Osteoblast (primary cell): ENCODE results near the gene ZFHX3. TPM values are rescaled to one million over a fixed set of nuclear protein-coding genes. Genes with fewer than 3 reads are reported as not detected.
"Not testable (repeated sequence)": the region's sequence is repeated elsewhere in the genome, so short reads cannot be mapped to it uniquely, and the experiment has no call there.

Experiments
- DNase-seq: peaks from one replicate; pipeline ENCODE4 v3.0.0; 2011; ENCODE audit warnings: low spot score, mixed read lengths; ENCODE audit not compliant: insufficient read length; ENCODE audit errors: missing footprints
- H2AFZ ChIP-seq: 2 replicates; pipeline ENCODE4 v1.6.0; 2011; ENCODE audit warnings: mild to moderate bottlenecking, low read length
- H3K27ac ChIP-seq: 2 replicates; pipeline ENCODE4 v1.5.1; 2011; ENCODE audit warnings: mild to moderate bottlenecking, low read depth, low read length, moderate library complexity
- H3K27me3 ChIP-seq: 2 replicates; pipeline ENCODE4 v1.6.0; 2012; ENCODE audit warnings: mild to moderate bottlenecking, control low read depth, inconsistent platforms, low read length, moderate library complexity; ENCODE audit not compliant: insufficient read depth
- H3K36me3 ChIP-seq: 2 replicates; pipeline ENCODE4 v1.5.1; 2011; ENCODE audit warnings: mild to moderate bottlenecking, low read length, control low read depth, moderate library complexity; ENCODE audit not compliant: insufficient read depth
- H3K4me1 ChIP-seq: 2 replicates; pipeline ENCODE4 v1.5.1; 2011; ENCODE audit warnings: mild to moderate bottlenecking, low read length, control low read depth, moderate library complexity; ENCODE audit not compliant: insufficient read depth
- H3K4me2 ChIP-seq: 2 replicates; pipeline ENCODE4 v1.6.0; 2011; ENCODE audit warnings: mild to moderate bottlenecking, low read length; ENCODE audit not compliant: insufficient read depth
- H3K4me3 ChIP-seq: fragments of 200-600 bp; sonication (generic); 3 replicates; pipeline ENCODE4 v1.5.1; 2012; ENCODE audit warnings: mild to moderate bottlenecking, low read length, inconsistent platforms; ENCODE audit not compliant: insufficient read depth
- H3K79me2 ChIP-seq: 2 replicates; pipeline ENCODE4 v1.6.0; 2012; ENCODE audit warnings: mild to moderate bottlenecking, low read length, control low read depth, inconsistent platforms; ENCODE audit not compliant: insufficient read depth
- H3K9me3 ChIP-seq: 2 replicates; pipeline ENCODE4 v1.5.1; 2011; ENCODE audit warnings: low read depth, low read length, control low read depth
- H4K20me1 ChIP-seq: 2 replicates; pipeline ENCODE4 v1.6.0; 2012; ENCODE audit warnings: mild to moderate bottlenecking, low read length, control low read depth; ENCODE audit not compliant: insufficient read depth
- total RNA-seq: library from RNA; depleted of rRNA; stranded (reverse); fragments of >200 nt; gene quantifications from 2 replicates; pipeline ENCODE4 v1.2.3, GENCODE V29; 2012
- TF ChIP-seq, protein P1 (sequence below): IDR thresholded peaks from 2 replicates; pipeline ENCODE4 v1.5.1; 2011; ENCODE audit warnings: mild to moderate bottlenecking, low read depth, low read length, moderate library complexity; ENCODE audit errors: extremely low read depth

ZFHX3 gene
- total RNA-seq, 1 donor = 14.5 TPM

DNA sequence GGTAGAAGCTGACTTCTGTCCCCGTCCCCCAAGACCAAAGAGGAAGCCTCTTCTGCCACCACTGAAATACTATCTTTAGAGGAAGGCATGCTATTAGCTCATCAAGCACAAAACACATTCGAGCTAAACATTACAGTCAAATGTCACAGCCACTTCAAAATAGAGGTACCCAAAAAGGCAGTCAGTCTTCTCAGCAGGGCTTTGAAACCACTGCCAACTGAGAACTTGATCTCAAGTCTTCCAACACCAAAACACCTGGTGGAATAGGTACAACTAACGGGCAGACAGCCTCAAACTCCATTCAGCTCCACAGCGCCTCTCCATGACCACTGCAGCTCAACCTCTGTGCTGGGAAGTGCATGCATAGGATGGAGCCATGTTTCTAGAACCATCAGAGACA, 36.0 kb downstream of the ZFHX3 start:
- DNase-seq = peak; percentile 68
- Histone ChIP-seq H2AFZ (no peak overlapping the region), H3K4me2 (no peak overlapping the region), H3K79me2 (peaks cover 96% of the 10 kb centered on the region), H4K20me1 (peaks cover 63% of the 10 kb centered on the region), H3K9me3 (no peaks in the 10 kb centered on the region), H3K27ac (no peak overlapping the region), H3K4me1 (peaks cover 5% of the 10 kb centered on the region), H3K4me3 (no peak overlapping the region), H3K36me3 (no peaks in the 10 kb centered on the region), H3K27me3 (no peaks in the 10 kb centered on the region)
- TF ChIP-seq, protein P1, sequence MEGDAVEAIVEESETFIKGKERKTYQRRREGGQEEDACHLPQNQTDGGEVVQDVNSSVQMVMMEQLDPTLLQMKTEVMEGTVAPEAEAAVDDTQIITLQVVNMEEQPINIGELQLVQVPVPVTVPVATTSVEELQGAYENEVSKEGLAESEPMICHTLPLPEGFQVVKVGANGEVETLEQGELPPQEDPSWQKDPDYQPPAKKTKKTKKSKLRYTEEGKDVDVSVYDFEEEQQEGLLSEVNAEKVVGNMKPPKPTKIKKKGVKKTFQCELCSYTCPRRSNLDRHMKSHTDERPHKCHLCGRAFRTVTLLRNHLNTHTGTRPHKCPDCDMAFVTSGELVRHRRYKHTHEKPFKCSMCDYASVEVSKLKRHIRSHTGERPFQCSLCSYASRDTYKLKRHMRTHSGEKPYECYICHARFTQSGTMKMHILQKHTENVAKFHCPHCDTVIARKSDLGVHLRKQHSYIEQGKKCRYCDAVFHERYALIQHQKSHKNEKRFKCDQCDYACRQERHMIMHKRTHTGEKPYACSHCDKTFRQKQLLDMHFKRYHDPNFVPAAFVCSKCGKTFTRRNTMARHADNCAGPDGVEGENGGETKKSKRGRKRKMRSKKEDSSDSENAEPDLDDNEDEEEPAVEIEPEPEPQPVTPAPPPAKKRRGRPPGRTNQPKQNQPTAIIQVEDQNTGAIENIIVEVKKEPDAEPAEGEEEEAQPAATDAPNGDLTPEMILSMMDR = no peak

DNA sequence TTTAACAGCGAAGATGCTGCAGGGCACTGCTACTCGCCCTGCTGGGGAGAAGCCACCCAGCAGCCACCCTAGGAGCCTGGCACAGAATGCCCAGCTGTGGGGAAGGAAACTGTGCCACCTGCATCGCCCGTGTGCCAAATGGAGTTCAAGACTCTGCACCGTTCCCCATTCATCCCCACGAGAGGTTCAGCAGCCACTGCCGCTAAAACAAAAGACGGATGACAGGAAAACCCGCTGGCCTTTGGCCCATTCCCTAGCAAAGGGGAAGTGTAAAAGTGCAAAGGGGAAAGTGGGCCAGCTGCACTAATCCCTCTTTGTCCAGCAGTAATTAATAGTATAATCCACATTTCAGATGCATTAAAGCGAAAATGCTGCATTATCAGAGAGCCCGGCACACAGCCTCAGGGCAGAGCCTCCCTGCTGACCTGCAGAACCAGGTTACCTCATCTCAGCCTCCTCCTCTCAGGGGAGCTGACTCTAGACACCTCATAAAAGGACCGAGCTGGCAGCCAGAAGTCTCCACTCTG, 37.7 kb downstream of the ZFHX3 start:
- Histone ChIP-seq H3K9me3 (no peaks in the 10 kb centered on the region), H3K4me2 (no peak overlapping the region), H3K79me2 (peaks cover 95% of the 10 kb centered on the region), H3K27ac (no peak overlapping the region), H3K36me3 (no peaks in the 10 kb centered on the region), H2AFZ (no peak overlapping the region), H3K27me3 (no peaks in the 10 kb centered on the region), H3K4me3 (no peak overlapping the region), H3K4me1 (no peaks in the 10 kb centered on the region), H4K20me1 (peaks cover 48% of the 10 kb centered on the region)
- TF ChIP-seq, protein P1 = no peak
- no peak for DNase-seq

DNA sequence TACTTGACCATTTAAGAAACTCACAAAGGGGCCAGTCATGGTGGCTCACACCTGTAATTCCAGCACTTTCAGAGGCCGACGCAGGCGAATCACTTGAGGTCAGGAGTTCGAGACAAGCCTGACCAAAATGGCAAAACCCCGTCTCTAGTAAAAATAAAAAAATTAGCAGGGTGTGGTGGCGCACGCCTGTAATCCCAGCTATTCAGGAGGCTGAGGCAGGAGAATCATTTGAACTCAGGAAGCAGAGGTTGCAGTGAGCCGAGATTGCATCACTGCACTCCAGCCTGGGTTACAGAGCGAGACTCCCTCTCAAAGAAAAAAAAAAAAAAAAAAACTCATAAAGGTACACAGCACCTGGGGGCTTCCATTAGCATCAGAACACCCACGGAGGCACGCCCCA, 38.2 kb downstream of the ZFHX3 start:
- not testable (repeated sequence) for H3K27ac ChIP-seq, DNase-seq, H3K9me3 ChIP-seq, H3K36me3 ChIP-seq, H3K27me3 ChIP-seq, H3K4me2 ChIP-seq, H2AFZ ChIP-seq, H3K4me1 ChIP-seq, H3K4me3 ChIP-seq
- H4K20me1 ChIP-seq = peaks cover 44% of the 10 kb centered on the region
- peaks cover 95% of the 10 kb centered on the region for H3K79me2 ChIP-seq

DNA sequence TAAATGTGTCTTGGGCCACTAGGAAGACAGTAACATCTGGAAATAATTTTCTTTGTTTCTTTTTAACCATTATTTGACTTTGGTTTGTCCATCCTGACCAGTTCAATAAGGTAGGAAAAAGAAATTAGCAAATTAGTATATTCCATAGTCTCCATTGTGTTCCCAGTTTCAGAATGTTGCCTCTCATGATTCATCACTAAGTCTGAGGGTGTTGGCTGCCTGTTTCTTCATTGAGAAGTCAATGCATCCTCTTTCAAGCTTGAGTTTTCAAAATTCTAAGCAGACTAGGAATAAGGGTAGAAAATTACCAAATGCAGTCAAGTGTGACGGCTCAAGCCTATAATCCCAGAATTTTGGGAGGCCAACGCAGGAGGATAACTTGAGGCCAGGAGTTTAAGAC, 41.9 kb downstream of the ZFHX3 start:
- Histone ChIP-seq H3K79me2 (peaks cover 92% of the 10 kb centered on the region), H3K4me3 (no peak overlapping the region), H3K36me3 (no peaks in the 10 kb centered on the region), H2AFZ (no peak overlapping the region), H3K9me3 (no peaks in the 10 kb centered on the region), H3K4me2 (no peak overlapping the region), H4K20me1 (peaks cover 39% of the 10 kb centered on the region), H3K27ac (no peak overlapping the region), H3K4me1 (peaks cover 5% of the 10 kb centered on the region), H3K27me3 (no peaks in the 10 kb centered on the region)
- TF ChIP-seq, protein P1 = no peak
- no peak for DNase-seq
